H1 (cell line): ENCODE data around the gene PBX3. TPM values are rescaled to one million over a fixed set of nuclear protein-coding genes. Genes with fewer than 3 reads are reported as not detected.

Source experiments
- CTCF ChIA-PET: fragments of 300-600 bp; sonication (Branson Sonifier 250); formaldehyde crosslinking; loops from one replicate; lab custom pipeline; 2021; ENCODE audit not compliant: partially characterized antibody; lab: Charles Lee
- POLR2A ChIA-PET: fragments of 300-600 bp; sonication (Branson Sonifier 250); formaldehyde crosslinking; loops from one replicate; lab custom pipeline; 2021; ENCODE audit warnings: inconsistent platforms; ENCODE audit not compliant: partially characterized antibody; lab: Charles Lee
- DNase-seq, 2 experiments: peaks; one replicate each; pipeline versions ENCODE4 v3.0.0 to v3.0.0-alpha.2; 2010 to 2022; ENCODE audit warnings: low spot score in 2 of 2, low read depth in 1 of 2, mixed read lengths in 1 of 2
- FAIRE-seq: peaks from 2 replicates; lab custom pipeline; 2011; peaks lifted over from hg19 to GRCh38; lab: Jason Lieb, UNC
- H2AFZ ChIP-seq: 2 replicates; pipeline ENCODE4 v1.8.1; 2012; ENCODE audit warnings: low read length, inconsistent platforms
- H2AK5ac ChIP-seq: 2 replicates; pipeline ENCODE4 v1.6.1; 2013; ENCODE audit warnings: low read depth, low read length
- H2BK120ac ChIP-seq: replicated peaks from 2 replicates; pipeline ENCODE3; 2013; ENCODE audit warnings: low read depth, low read length, inconsistent platforms
- H2BK12ac ChIP-seq: 2 replicates; pipeline ENCODE4 v1.6.1; 2013; ENCODE audit warnings: low read depth, low read length
- H2BK15ac ChIP-seq: 2 replicates; pipeline ENCODE4 v1.6.1; 2013; ENCODE audit warnings: low read length
- H2BK20ac ChIP-seq: 2 replicates; pipeline ENCODE4 v1.6.1; 2013; ENCODE audit warnings: low read length
- H2BK5ac ChIP-seq: 2 replicates; pipeline ENCODE4 v1.6.1; 2013; ENCODE audit warnings: low read depth, low read length
- H3K14ac ChIP-seq: 2 replicates; pipeline ENCODE4 v1.6.1; 2013; ENCODE audit warnings: inconsistent platforms; ENCODE audit not compliant: insufficient read length
- H3K18ac ChIP-seq: 2 replicates; pipeline ENCODE4 v1.6.1; 2013; ENCODE audit warnings: low read length; ENCODE audit errors: extremely low read depth
- H3K23ac ChIP-seq: 2 replicates; pipeline ENCODE4 v1.6.1; 2013; ENCODE audit warnings: inconsistent platforms; ENCODE audit not compliant: insufficient read length
- H3K23me2 ChIP-seq: 2 replicates; pipeline ENCODE4 v1.6.1; 2013; ENCODE audit warnings: low read depth, low read length
- H3K27ac ChIP-seq: 2 replicates; pipeline ENCODE4 v1.6.1; 2011; ENCODE audit warnings: low read depth, low read length, inconsistent platforms
- H3K27me3 ChIP-seq, 4 experiments: replicated peaks in 1 of 4; 1 replicate in 1 of 4; 2 replicates in 3 of 4; pipeline versions ENCODE4 v1.6.1 to v1.8.1; 2011 to 2013; ENCODE audit warnings: low read length in 3 of 4, mild to moderate bottlenecking in 3 of 4, inconsistent platforms in 2 of 4, mixed read lengths in 2 of 4, moderate library complexity in 1 of 4; ENCODE audit not compliant: control insufficient read depth in 3 of 4, insufficient read depth in 3 of 4; ENCODE audit errors: extremely low read depth in 1 of 4
- H3K36me3 ChIP-seq, 4 experiments: 2 replicates each; pipeline versions ENCODE4 v1.6.1 to v1.8.1; 2011 to 2013; ENCODE audit warnings: mild to moderate bottlenecking in 4 of 4, low read length in 3 of 4, moderate library complexity in 2 of 4, control low read depth in 1 of 4, inconsistent platforms in 1 of 4; ENCODE audit not compliant: insufficient read depth in 4 of 4, control insufficient read depth in 2 of 4
- H3K4ac ChIP-seq: replicated peaks from 2 replicates; pipeline ENCODE3; 2013; ENCODE audit warnings: low read length, low read depth, mixed read lengths, inconsistent platforms; ENCODE audit not compliant: insufficient read length
- H3K4me1 ChIP-seq, 4 experiments: replicated peaks in 1 of 4; 1 replicate in 1 of 4; 2 replicates in 3 of 4; pipeline versions ENCODE4 v1.6.1 to v1.8.1; 2011 to 2013; ENCODE audit warnings: low read length in 3 of 4, inconsistent platforms in 2 of 4, mixed read lengths in 1 of 4; ENCODE audit not compliant: insufficient read depth in 4 of 4, control insufficient read depth in 3 of 4
- H3K4me2 ChIP-seq, 2 experiments: 2 replicates each; pipeline versions ENCODE4 v1.6.1 to v1.8.1; 2011 to 2013; ENCODE audit warnings: low read depth in 2 of 2, low read length in 2 of 2, control low read depth in 1 of 2, inconsistent platforms in 1 of 2, mild to moderate bottlenecking in 1 of 2; ENCODE audit not compliant: insufficient read depth in 1 of 2
- H3K4me3 ChIP-seq, 4 experiments: fragments of 200-600, 300-600 bp in 1 of 4; sonication (generic), shearing (Covaris generic), sonication (Bioruptor Twin) in 1 of 4; 2 replicates each; pipeline versions ENCODE4 v1.5.1 to v1.8.1; 2011 to 2016; ENCODE audit warnings: low read length in 4 of 4, low read depth in 3 of 4, control low read depth in 2 of 4, inconsistent platforms in 2 of 4, mild to moderate bottlenecking in 2 of 4, mixed read lengths in 1 of 4, moderate library complexity in 1 of 4; ENCODE audit not compliant: insufficient read depth in 2 of 4; ENCODE audit errors: extremely low read depth in 1 of 4
- H3K56ac ChIP-seq: replicated peaks from 2 replicates; pipeline ENCODE3; 2013; ENCODE audit warnings: low read depth, mild to moderate bottlenecking, mixed read lengths, low read length, inconsistent platforms; ENCODE audit not compliant: insufficient read length
- H3K79me1 ChIP-seq: 2 replicates; pipeline ENCODE4 v1.6.1; 2013; ENCODE audit warnings: low read depth, low read length, control low read depth
- H3K79me2 ChIP-seq, 2 experiments: 2 replicates each; pipeline versions ENCODE4 v1.6.1 to v1.8.1; 2012 to 2013; ENCODE audit warnings: low read length in 2 of 2, mild to moderate bottlenecking in 2 of 2, inconsistent platforms in 1 of 2; ENCODE audit not compliant: insufficient read depth in 2 of 2, control insufficient read depth in 1 of 2
- H3K9ac ChIP-seq, 4 experiments: replicated peaks in 1 of 4; 1 replicate in 1 of 4; 2 replicates in 3 of 4; pipeline versions ENCODE4 v1.6.1 to v1.8.1; 2011 to 2013; ENCODE audit warnings: low read depth in 3 of 4, low read length in 3 of 4, control low read depth in 2 of 4, mild to moderate bottlenecking in 2 of 4, moderate library complexity in 2 of 4, inconsistent platforms in 1 of 4; ENCODE audit errors: extremely low read depth in 1 of 4
- H3K9me3 ChIP-seq, 2 experiments: 2 replicates each; pipeline versions ENCODE4 v1.6.1 to v1.8.1; 2012 to 2013; ENCODE audit warnings: mild to moderate bottlenecking in 2 of 2, moderate library complexity in 2 of 2, control low read depth in 1 of 2, inconsistent platforms in 1 of 2, low read depth in 1 of 2, low read length in 1 of 2, mixed read lengths in 1 of 2; ENCODE audit not compliant: insufficient read depth in 2 of 2
- H4K20me1 ChIP-seq, 2 experiments: replicated peaks in 1 of 2; 2 replicates each; pipeline versions ENCODE3 to v1.8.1; 2011 to 2013; ENCODE audit warnings: inconsistent platforms in 2 of 2, low read length in 2 of 2, mild to moderate bottlenecking in 1 of 2; ENCODE audit not compliant: insufficient read depth in 2 of 2, control insufficient read depth in 1 of 2
- H4K5ac ChIP-seq: 2 replicates; pipeline ENCODE4 v1.6.1; 2013; ENCODE audit warnings: low read length, low read depth, mixed read lengths, inconsistent platforms; ENCODE audit not compliant: insufficient read length
- H4K8ac ChIP-seq: 2 replicates; pipeline ENCODE4 v1.8.0; 2013; ENCODE audit warnings: mild to moderate bottlenecking, moderate library complexity, low read length, inconsistent platforms; ENCODE audit not compliant: insufficient read depth; ENCODE audit errors: extremely low read depth
- H4K91ac ChIP-seq: replicated peaks from 2 replicates; pipeline ENCODE3; 2013; ENCODE audit warnings: low read length, mixed read lengths, inconsistent platforms; ENCODE audit not compliant: insufficient read length
- ASH2L ChIP-seq: fragments of 200-600, 300-600 bp; sonication (generic); IDR thresholded peaks from one replicate; pipeline ENCODE4 v1.7.1; 2017; ENCODE audit warnings: low read length
- ATF2 ChIP-seq: IDR thresholded peaks from 2 replicates; pipeline ENCODE4 v1.6.1; 2012; ENCODE audit warnings: low read length, inconsistent platforms
- BACH1 ChIP-seq: IDR thresholded peaks from 2 replicates; pipeline ENCODE4 v1.6.1; 2012; ENCODE audit warnings: low read length, improper control_type of control experiment
- CBX5 ChIP-seq: fragments of 300-800, 300-1000 bp; sonication (generic); IDR thresholded peaks from 2 replicates; pipeline ENCODE4 v1.7.1; 2016; ENCODE audit warnings: antibody characterized with exemption, low read length, low read depth
- GTF2F1 ChIP-seq: IDR thresholded peaks from 2 replicates; pipeline ENCODE4 v1.6.1; 2012; ENCODE audit warnings: low read depth, low read length, improper control_type of control experiment, borderline replicate concordance
- NANOG ChIP-seq: IDR thresholded peaks from 2 replicates; pipeline ENCODE4 v1.6.1; 2011; ENCODE audit warnings: low read length, low read depth, mild to moderate bottlenecking, inconsistent platforms; ENCODE audit not compliant: insufficient read depth, poor library complexity, severe bottlenecking
- POLR2AphosphoS5 ChIP-seq: IDR thresholded peaks from 2 replicates; pipeline ENCODE4 v1.6.1; 2011; ENCODE audit warnings: low read depth, low read length
- RXRA ChIP-seq: IDR thresholded peaks from 2 replicates; pipeline ENCODE4 v1.6.1; 2011; ENCODE audit warnings: low read depth, mild to moderate bottlenecking, low read length, moderate library complexity; ENCODE audit not compliant: insufficient read depth
- SIRT6 ChIP-seq: IDR thresholded peaks from one replicate; pipeline ENCODE4 v1.7.1; 2012; ENCODE audit warnings: low read length, inconsistent platforms
- SP4 ChIP-seq: IDR thresholded peaks from 2 replicates; pipeline ENCODE4 v1.6.1; 2012; ENCODE audit warnings: low read length, inconsistent platforms
- WGBS, 2 experiments: shearing (Covaris generic) in 1 of 2; methylation state at CpG; one replicate each; pipeline versions ENCODE4 v1.1.6 to v1.1.7; 2013 to 2015; ENCODE audit warnings: low lambda C conversion rate in 2 of 2, mixed read lengths in 2 of 2, inconsistent platforms in 1 of 2, low coverage in 1 of 2, missing lambda C conversion rate in 1 of 2; ENCODE audit not compliant: insufficient replicate concordance in 2 of 2, insufficient coverage in 1 of 2, insufficient read length in 1 of 2; ENCODE audit errors: extremely low coverage in 1 of 2, missing lambda C conversion rate in 1 of 2; 5-methylcytosine and 5-hydroxymethylcytosine counted together
- polyA plus RNA-seq, 7 experiments: library from polyadenylated mRNA; depleted of rRNA in 3 of 7; stranded (reverse) in 5 of 7; unstranded in 2 of 7; fragments of >200 nt in 5 of 7; fragments of 200-250 nt in 2 of 7; gene quantifications; 1 replicate in 5 of 7; 2 replicates in 1 of 7; 4 replicates in 1 of 7; pipeline versions ENCODE4 v1.2.1 to v1.2.3, GENCODE V29; 2011 to 2013; ENCODE audit warnings: missing spikeins in 2 of 7, mixed read lengths in 2 of 7
- total RNA-seq: library from RNA; stranded (reverse); fragmentation: NEBNext Ultra II Directional; extraction: Animal tissue kit (Norgen Biotek cat#: 25700); gene quantifications from 2 replicates; pipeline ENCODE4 v1.2.1, GENCODE V29; 2021

PBX3 gene
- total and polyA plus RNA-seq, 2 of the 8 experiments (the other 6 are each of a cell fraction or from before 2014, with no cell fraction given), result 22.7 to 44.3 TPM

GRCh38 chr9:125748446-125749099, 1.4 kb downstream of the PBX3 start:
- WGBS, 2 experiments, result 3% methylated on average over 27 of the region's 30 CpGs; no CpG with 5 or more reads in 1 of the 2 experiments
- Histone ChIP-seq H4K91ac (no peak overlapping the region), H3K4me3 (peak overlapping the region; percentile 82 to 99 (median 86)), H4K20me1 (no peaks in the 10 kb centered on the region), H3K23ac (no peak overlapping the region), H2BK5ac (no peak overlapping the region), H4K5ac (no peak overlapping the region), H3K23me2 (peaks cover 15% of the 10 kb centered on the region), H3K9ac (peak overlapping the region; percentile 43 to 64 (median 58); a peak in 6 of 7 replicates), H3K27me3 (no peaks in the 10 kb centered on the region), H3K18ac (peak overlapping the region; percentile 44; the same call in 1 of the 2 replicates), H3K79me2 (peaks cover 0 to 54% of the 10 kb centered on the region in 2 experiments; a peak in 2 of 4 replicates), H3K36me3 (peaks cover 0 to 34% (median 1%) of the 10 kb centered on the region in 4 experiments; a peak in 1 of 8 replicates), H3K4me1 (peaks cover 4 to 20% (median 9%) of the 10 kb centered on the region in 4 experiments; a peak in 4 of 7 replicates), H2BK15ac (no peak overlapping the region), H3K14ac (no peak overlapping the region), H2BK12ac (no peak overlapping the region), H3K9me3 (no peaks in the 10 kb centered on the region), H3K27ac (0 out of 2 replicates have a peak overlapping the region, but pooled peaks have one; percentile 25), H3K4ac (no peak overlapping the region), H2BK120ac (no peak overlapping the region), H3K79me1 (no peaks in the 10 kb centered on the region), H4K8ac (peak overlapping the region; percentile 88; the same call in 1 of the 2 replicates), H2AK5ac (no peak overlapping the region), H3K4me2 (peak overlapping the region; percentile 88 to 92), H2AFZ (no peak overlapping the region; the same call in 1 of the 2 replicates), H2BK20ac (no peak overlapping the region), H3K56ac (no peak overlapping the region)
- POLR2A ChIA-PET, result interaction anchor here (0.7 to 1.3 kb wide), 6 partner anchors 8 to 201 kb away, joined by 3 to 6 read pairs (median 4); partner anchors contain the start of gene MAPKAP1
- CTCF ChIA-PET, result no interaction called here
- FAIRE-seq (no peak), DNase-seq (no peak)
- TF ChIP-seq RXRA (no peak), SIRT6 (no peak), ATF2 (no peak), SP4 (no peak), CBX5 (no peak), BACH1 (no peak), POLR2AphosphoS5 (no peak), NANOG (no peak), GTF2F1 (no peak), ASH2L (peak; percentile 77)
